NCI-H187 (cell line): ENCODE data around the gene LYRM7.
"Not testable (repeated sequence)": the region's sequence is repeated elsewhere in the genome, so short reads cannot be mapped to it uniquely, and the experiment has no call there.

Experiments used
- DNase-seq, 2 experiments: peaks; one replicate each; lab custom pipeline; 2025; lab: John Stamatoyannopoulos, UW

The LYRM7 gene

DNA sequence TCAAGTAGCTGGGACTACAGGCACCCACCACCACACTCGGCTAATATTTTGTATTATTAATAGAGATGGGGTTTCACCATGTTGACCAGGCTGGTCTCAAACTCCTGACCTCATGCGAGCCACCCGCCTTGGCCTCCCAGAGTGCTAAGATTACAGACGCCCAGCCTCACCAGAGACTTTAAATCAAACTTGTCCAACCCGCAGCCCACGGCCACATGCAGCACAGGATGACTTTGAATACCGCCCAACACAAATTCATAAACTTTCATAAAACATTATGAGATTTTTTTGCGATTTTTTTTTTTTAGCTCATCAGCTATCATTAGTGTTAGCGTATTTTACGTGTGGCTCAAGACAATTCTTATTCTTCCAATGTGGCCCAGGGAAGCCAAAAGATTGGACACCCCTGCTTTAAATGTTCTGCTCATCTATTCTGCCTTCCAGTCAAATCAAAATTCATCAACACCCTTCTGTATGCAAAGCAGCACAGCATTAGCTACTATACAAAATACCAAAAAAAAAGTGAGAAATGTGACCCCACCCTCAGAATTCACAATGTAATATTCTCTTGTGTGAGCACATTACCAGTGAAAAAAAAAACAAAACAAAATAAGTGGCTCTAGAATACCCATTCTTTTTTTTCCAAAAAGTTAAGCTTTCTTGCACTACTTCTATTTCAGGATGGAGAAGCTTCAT lies 50.4 kb downstream of the LYRM7 start:
- DNase-seq = no peak

DNA sequence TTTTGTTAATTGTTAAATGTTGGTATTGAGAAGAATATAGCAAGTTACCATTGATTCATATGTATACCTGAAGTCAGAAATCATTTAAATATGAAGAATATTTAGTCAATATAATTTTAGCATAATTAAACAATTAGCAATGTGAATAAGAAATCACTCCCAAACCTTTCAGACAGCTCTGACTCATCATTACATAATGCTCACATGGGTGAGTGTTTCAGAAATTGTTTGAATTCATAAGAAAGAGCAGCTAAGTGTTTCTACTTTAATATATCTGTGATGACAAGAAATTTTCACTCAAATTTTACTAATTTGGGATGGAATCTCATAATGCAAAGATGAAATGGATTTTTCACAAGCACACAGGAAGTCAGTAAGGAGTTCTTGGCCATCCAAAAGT lies 51.1 kb downstream of the LYRM7 start:
- no peak for DNase-seq

DNA sequence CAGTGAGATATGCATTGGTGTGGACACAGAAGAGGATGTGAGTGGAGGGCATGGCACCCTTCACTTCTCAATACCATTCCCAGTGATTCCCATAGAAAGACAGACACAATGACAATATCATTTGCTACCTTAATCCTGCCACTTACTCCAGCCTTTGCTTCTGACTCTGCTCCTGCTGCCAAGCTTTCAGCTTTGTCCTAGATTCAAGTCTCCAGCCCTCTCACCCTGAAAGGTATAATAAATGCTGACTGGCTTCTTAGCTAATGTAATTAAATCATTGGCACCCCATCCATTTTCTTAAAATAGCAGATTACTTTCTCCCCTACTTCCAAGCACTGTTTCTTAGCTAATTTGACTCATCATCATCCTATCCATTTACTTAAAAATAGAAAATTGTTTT lies 52.0 kb downstream of the LYRM7 start:
- no peak for DNase-seq

DNA sequence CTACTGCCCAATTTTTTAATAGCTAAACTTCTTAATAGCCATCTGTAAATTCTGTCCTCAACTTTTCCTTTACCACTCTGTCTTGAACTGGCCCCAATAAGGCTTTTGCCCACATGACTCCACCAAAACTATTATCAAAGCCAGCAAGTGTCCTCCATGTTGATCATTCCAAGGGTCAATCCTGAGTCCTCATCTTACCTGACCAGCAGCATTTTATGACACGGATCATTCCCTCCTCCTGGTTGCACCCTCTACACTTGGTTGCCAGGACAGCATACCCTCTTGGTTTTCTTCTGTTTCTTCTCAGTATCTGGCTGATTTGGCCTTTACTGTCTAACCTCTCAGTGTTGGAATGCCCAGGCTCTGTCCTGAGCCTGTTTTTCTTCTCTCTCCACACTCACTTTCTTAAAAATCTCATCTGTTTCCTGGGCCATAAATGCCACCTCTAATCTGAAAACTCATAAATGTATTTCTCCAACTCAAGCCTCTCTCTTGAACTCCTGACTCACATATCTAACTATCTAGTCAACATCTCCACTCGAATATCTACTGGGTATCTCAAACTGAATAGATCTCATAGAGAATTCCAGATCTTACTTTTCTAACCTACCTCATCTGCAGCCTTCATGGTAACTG lies 53.1 kb downstream of the LYRM7 start:
- no peak for DNase-seq

DNA sequence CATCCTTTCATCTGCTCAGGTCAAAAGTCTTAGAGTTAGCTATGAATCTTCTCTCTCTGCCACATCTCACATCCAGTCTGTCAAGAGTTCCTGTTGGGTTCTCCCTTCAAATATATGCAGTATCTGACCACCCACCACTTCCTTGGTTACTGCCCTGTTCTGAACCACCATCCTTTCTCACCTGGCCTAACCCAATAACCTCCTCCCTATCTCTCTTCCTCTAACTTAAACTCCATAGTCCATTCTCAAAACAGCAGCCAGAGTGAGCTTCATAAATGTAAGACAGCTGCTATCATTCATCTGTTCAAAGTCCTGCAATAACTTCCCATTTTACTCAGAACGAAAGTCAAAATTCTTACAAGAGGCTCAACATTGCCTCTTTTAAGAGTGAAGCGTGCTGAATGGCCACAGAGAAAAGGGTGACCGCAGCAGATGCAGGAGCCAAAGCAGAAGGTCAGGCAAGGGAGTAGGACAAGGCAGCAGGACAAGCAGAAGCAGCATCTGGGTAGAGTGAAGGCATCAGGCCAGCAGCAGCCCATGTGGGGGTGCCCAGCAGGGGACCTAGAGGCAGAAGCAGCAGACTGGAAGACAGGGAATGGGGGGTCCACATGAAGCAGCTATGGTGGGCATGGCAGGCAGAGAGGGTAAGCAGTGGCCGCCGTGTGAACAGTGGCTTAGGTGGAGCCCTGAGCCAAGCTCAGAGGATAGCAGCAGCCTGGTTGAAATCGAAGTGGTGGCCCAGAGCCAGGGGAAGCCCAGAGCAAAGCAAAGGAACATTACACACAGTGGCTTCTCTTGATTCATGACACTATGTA lies 53.9 kb downstream of the LYRM7 start:
- DNase-seq = no peak

DNA sequence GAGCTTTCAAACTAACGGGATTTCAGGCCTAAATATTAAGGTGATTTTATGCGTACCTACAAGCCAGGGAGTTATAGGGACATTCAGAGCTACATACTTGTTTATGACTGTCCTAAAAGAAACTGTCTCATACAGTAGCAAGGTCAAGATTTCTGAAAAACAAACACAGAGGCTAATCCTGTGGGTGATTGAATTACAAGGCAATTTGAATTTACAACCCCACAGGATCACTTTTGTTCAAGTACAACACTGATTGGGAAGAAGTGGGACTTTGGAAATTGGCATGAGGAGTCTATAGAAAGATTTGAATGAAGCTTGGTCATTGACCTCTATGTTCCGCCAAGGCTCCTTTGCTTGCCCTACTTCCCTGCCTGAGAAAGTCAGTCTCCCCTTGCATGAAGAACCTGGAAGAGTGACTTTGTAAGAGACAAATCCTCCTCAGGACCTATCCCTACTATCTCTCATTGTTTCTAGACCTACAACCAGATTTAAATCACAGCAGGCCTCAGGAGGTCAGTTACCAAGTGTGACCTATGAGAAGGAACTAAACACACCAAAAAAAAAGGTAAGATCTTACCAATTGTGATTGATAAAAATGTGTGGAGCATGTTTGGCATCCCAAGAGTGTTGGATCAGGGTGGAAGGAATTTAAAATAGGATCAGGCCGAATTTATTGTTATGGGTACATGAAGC lies 54.7 kb downstream of the LYRM7 start:
- DNase-seq = no peak

DNA sequence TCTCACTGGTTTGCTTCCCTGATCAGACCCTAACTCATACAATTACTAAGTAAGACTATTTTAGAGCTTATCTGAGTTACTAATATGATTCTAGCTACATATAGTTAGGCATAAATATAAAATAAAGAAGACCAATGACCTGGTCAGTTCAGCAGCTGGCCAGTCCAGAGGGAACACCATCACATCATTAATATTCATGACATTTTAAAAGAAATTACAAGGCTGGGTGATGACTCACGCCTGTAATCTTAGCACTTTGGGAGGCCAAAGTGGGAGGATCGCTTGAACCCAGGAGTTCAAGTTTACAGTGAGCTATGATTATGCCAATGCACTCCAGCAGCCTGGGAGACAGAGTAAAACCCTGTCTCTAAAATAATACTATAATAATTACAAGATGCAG lies 56.2 kb downstream of the LYRM7 start:
- DNase-seq = no peak

DNA sequence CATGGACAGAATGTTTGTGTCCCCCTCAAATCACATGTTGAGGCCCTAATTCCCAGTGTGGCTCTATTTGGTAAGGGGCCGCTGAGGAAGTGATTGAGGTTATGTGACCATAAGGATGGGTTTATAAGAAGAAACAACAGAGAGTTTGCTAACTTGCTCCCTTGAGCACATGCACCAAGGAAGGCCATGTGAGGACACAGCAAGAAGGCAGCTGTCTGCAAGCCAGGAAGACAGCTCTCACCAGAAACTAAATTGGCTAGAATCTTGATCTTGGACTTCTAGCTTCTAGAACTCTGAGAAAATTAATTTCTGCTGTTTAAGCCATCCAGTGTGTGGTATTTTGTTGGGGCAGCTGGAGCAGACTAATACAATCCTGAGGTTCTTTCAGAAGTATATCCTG lies 57.9 kb downstream of the LYRM7 start:
- no peak for DNase-seq

DNA sequence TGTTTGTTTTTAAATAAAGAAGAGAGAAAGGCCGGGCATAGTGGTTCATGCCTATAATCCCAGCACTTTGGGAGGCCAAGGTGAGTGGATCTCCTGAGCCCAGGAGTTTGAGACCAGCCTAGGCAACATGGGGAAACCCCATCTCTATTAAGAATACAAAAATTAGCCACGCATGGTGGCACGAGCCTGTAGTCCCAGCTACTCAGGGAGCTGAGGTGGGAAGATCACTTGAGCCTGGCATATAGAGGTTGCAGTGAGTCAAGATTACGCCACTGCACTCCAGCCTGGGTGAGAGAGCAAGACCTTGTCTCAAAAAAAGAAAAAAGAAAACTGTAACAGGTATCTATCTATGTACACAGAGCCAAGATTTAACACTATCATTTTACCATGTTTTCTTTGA lies 58.9 kb downstream of the LYRM7 start:
- no peak for DNase-seq

DNA sequence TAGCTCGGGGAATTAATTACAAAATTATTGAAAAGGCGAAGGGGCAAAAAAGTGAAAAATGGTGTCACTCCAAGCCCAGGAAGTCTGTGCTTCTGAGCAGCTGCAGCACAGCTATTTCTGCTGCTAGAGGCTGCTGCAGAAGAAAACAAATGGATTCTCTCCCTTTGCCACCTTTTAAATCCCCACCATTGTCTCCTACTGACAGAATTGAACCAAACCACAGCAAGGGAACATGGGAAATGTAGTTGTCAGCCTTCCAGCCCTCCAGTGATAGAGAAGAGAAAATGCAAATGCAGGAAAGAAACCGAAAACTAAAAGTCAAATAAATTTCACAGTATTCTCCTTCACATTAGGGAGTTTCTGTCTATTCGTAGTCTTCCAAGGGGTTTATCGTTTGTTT lies 59.7 kb downstream of the LYRM7 start:
- no peak for DNase-seq

DNA sequence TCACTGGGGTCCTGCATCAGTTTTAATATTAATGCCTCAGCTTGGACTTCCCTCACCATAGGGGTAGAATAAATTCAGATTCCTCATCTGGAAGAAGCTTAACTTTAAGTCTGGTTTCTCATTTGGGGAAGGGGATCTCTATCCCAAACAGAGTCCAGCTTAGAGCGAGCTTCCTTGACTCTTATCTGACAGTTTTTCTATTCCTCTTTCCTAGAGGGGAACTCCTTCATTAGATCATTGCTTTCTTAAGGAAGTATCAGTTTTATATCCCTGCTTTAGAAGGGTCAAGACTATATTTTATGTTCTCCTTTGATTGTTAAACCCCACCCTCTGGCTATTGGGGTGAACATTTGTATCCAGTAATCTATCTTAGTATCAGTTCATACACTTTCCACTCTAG lies 68.9 kb downstream of the LYRM7 start:
- DNase-seq = no peak

DNA sequence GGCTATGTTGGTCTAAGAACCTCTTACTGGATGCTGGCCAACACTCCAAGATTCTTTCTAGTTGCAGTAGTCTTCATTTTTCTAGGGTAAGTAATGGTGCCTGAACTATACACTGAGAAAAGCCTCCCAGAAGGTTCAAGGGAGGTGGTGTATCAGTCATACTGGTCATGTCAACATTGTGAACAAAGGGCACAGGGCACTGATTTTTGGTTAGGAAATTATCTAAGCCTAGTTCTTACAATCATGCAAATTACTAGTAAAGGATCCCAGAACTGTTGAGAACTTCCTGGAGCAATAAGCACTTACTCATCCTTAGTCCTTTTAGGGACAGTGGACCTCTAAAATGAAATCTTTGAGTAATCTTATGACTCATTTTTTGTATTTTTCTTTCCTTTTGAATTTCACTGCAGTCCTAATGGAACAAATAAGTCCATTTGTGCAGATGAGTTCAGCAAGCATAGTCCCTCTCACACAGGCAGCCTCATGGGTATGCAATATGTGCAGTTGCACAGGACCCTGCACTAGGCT lies 72.0 kb downstream of the LYRM7 start:
- DNase-seq = no peak

DNA sequence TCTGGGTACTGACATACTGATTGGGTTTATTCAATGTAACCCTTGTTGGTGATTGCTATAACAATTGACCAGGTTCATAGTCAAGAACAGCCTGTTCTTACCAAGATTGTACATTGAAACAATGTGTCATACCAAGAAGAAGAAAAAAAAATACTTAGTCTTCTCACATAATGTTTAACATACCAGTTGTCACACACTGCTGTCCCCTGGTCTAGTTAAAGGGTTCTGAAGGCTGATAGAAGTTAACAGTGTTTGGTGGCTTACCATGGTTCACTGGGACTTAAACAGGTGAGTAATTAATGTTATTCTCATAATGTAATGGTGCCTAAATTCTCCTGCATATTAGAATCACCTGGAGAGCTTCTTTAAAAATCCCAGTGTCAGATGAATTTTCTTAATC lies 74.6 kb downstream of the LYRM7 start:
- DNase-seq = no peak

DNA sequence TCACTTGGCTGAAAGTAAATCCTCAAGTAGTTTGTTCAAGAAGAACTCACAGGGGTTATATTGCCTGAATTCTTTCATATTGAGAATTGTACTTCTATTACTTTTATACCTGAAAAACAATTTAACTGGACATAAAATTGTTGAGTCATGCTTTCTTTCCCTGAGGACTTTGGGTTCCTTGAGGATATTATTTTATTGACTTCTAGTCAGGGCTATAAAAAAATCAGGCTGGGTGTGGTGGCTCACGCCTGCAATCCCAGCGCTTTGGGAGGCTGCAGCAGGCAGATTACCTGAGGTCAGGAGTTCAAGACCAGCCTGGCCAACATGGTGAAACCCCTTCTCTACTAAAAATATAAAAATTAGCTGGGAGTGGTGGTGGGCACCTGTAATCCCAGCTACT lies 75.2 kb downstream of the LYRM7 start:
- no peak for DNase-seq

DNA sequence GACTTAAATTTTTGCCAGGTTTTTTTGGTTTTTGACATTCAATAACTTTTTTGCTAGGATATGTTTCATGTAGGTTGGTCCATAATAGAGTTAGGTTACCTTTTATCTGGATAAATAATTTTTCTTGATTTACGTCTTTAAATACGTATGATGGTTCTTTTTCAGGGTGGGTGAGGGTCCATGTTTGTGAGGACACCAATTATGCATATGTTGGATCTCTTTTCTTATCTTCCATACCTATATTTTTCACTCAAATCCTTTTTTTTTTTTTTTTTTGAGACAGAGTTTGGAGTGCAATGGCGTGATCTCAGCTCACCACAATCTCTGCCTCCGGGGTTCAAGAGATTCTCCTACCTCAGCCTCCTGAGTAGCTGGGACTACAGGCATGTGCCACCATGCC lies 75.8 kb downstream of the LYRM7 start:
- DNase-seq = no peak

DNA sequence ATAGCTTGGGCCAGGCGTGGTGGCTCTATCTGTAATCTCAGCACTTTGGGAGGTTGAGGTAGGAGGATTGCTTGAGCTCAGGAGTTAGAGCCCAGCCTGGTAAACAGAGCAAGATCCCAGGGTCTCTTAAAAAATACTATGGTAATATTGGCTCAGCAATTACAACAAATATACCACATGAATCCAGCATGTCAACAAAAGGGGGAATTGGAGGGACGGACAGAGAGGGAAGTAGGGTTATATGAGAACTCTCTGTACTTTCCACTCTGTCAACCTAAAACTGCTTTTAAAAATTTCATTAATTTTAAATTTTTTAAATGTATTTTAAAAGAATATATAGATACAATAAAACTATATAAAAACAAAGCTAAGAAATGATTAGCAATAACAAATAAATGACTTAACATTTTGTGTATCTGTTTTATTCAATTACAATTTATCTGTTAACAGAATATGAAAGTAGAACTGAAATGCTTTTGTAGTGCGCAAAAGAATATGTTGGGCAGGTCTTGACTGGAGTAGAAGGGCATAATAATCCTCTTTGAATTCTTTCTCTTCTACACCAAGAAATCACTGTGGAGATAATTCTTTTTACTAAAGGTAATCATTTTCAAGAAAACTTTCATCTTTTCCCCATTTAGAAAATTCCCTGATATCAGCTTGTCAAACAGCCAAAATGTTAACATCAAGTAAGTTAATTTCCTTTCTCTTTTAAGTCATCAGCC lies 80.2 kb downstream of the LYRM7 start:
- DNase-seq = no peak

DNA sequence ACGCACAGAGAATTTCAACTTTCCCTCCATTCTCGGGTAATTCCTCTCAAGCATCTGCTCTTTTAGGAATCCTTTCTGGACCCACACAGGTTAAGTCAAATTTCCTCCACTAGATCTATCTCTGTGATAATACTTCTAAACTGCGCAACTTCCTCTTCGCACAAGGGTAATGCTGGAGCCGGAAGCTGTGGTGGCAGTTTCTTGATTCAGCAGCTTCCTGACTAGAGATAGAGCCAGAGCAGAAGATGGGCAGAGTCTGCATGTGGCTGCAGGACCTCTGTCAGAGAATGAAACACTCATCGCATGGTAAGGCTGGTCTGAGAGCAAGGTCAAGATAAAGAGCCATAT lies 82.1 kb downstream of the LYRM7 start:
- DNase-seq = no peak

DNA sequence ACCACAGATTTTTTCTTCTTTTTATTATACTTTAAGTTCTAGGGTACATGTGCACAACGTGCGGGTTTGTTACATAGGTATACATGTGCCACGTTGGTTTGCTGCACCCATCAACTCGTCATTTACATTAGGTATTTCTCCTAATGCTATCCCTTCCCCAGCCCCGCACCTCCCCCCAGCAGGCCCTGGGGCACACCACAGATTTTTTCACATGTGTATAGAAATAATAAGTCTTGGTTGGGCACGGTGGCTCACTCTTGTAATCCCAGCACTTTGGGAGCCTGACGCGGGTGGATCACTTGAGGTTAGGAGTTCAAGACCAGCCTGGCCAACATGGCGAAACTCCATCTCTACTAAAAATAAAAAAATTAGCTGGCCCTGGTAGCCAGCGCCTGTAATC lies 83.3 kb downstream of the LYRM7 start:
- DNase-seq = not testable (repeated sequence)

DNA sequence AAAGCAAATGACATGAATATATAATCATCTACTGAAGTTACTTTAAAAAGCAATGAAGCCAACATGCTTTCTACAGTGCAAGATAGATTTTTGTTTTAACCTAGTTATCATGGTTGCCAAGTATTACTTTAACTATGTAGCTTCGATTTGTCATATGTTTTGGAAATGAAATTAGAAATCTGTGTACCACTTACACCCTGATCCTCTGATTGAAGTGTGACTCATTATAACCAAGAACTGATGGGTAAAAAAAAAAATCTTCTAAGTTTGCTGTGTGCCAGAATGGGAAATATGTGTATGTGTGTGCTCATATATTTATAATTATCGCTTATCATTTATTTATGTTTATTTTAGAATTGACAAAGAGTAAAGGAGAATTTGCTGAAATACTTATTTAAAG lies 84.0 kb downstream of the LYRM7 start:
- no peak for DNase-seq
